ENCODE results near the gene FAM186B. TPM values are rescaled to one million over a fixed set of nuclear protein-coding genes. Genes with fewer than 3 reads are reported as not detected.

Gene FAM186B
- total and polyA plus RNA-seq, 2 of the 13 experiments (the other 11 are each of a cell fraction or from before 2014, with no cell fraction given): 0.07 to 0.20 TPM

DNA sequence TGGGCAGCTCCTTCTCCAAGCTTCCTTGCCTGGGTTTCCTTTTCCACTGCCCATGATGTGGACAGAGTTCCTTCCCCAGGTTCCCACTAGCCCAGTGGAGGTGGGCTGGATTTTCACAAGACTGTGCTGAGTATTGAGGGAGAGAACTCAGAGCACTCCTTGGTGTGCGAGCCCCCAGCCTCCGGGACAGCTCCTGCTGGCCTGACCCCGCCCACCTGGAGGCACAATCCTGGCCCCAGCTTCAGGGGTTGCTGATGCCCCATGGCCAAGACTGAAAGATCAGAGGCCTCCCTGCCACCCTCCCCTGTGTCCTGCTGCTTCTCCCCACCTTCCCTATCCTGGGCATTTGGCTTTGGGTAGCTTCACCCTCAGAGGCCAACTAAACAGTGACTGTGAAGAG, 59.0 kb downstream of the FAM186B start:
- Histone ChIP-seq H3K4me1 (ENCODE audit: insufficient read depth, low read length) (peaks cover 80% of the 10 kb centered on the region), H3K36me3 (replicated peaks in 1 of 2; ENCODE audit: control insufficient read depth in 1 of 2, insufficient read depth in 2 of 2, low read length in 2 of 2) (no peaks in the 10 kb centered on the region), H3K9ac (ENCODE audit: insufficient read depth, low read depth, low read length) (no peak overlapping the region), H3K27ac (ENCODE audit: extremely low read length, insufficient read depth, low read length) (no peak overlapping the region), H4K20me1 (ENCODE audit: insufficient read depth, low read length) (no peaks in the 10 kb centered on the region), H3K9me3 (ENCODE audit: low read length) (no peaks in the 10 kb centered on the region), H3K4me2 (ENCODE audit: low read depth, low read length) (no peak overlapping the region), H2AFZ (ENCODE audit: low read length) (no peak overlapping the region), H3K27me3 (ENCODE audit: control insufficient read depth in 1 of 2, insufficient read depth in 2 of 2, low read length in 2 of 2) (peaks cover 1 to 6% of the 10 kb centered on the region in 2 experiments; a peak in 1 of 5 replicates), H3K4me3 (replicated peaks in 1 of 3; ENCODE audit: insufficient read depth in 1 of 3, low read depth in 2 of 3, low read length in 3 of 3) (no peak overlapping the region), H3K79me2 (ENCODE audit: insufficient read depth, low read length) (no peaks in the 10 kb centered on the region)
- in situ Hi-C loops (cut with HindIII; ENCODE audit: extremely low pct_ligation_motif_present, low pct_unique_long_range_greater_than_20kb): no loop called here
- DNase-seq (ENCODE audit: low spot score) (no peak), ATAC-seq (no peak), FAIRE-seq (no peak)
- ChIA-PET CTCF (ENCODE audit: low intra/inter-chr PET ratio, low total read pairs) (no interaction called here), POLR2A (no interaction called here)
- intact Hi-C loops (cut with micrococcal nuclease; ENCODE audit: unreplicated experiment): no loop called here
- no peak for TF ChIP-seq MEIS2 (CRISPR knock-in tag; IDR thresholded peaks at IDR 0.05)
- TF ChIP-seq, protein P1, sequence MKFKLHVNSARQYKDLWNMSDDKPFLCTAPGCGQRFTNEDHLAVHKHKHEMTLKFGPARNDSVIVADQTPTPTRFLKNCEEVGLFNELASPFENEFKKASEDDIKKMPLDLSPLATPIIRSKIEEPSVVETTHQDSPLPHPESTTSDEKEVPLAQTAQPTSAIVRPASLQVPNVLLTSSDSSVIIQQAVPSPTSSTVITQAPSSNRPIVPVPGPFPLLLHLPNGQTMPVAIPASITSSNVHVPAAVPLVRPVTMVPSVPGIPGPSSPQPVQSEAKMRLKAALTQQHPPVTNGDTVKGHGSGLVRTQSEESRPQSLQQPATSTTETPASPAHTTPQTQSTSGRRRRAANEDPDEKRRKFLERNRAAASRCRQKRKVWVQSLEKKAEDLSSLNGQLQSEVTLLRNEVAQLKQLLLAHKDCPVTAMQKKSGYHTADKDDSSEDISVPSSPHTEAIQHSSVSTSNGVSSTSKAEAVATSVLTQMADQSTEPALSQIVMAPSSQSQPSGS (CRISPR knock-in tag; IDR thresholded peaks at IDR 0.05): no peak
- no TSS peak for BruUV-seq (replicated peaks)
- WGBS (ENCODE audit: low lambda C conversion rate): 0% methylated on average over 1 of the region's 3 CpGs

DNA sequence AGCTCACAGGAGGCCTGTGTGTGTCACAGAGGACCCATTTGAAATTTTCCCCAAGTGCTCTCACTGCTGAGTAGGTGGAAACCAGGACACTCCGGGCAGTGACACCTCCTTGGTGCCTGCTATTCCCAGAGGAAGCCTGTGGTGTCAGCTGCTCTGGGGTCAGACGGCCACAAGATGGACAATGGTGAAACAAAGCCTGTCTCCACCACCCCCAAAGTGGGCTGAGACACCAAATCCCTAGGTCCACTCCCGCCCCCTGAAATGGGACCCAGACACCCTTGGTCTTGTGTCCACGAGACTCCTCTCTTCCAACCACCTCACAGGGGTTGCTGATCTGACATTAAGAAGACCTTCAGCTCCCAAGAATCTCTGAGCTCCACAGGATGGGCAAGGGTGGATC, 59.6 kb downstream of the FAM186B start:
- Histone ChIP-seq H2AFZ (ENCODE audit: low read length) (no peak overlapping the region), H3K79me2 (ENCODE audit: insufficient read depth, low read length) (no peaks in the 10 kb centered on the region), H3K9ac (ENCODE audit: insufficient read depth, low read depth, low read length) (no peak overlapping the region), H3K27ac (ENCODE audit: extremely low read length, insufficient read depth, low read length) (no peak overlapping the region), H3K4me1 (ENCODE audit: insufficient read depth, low read length) (peaks cover 80% of the 10 kb centered on the region), H3K4me2 (ENCODE audit: low read depth, low read length) (no peak overlapping the region), H3K9me3 (ENCODE audit: low read length) (no peaks in the 10 kb centered on the region), H4K20me1 (ENCODE audit: insufficient read depth, low read length) (no peaks in the 10 kb centered on the region), H3K27me3 (ENCODE audit: control insufficient read depth in 1 of 2, insufficient read depth in 2 of 2, low read length in 2 of 2) (peaks cover 1 to 11% of the 10 kb centered on the region in 2 experiments; a peak in 1 of 5 replicates), H3K4me3 (replicated peaks in 1 of 3; ENCODE audit: insufficient read depth in 1 of 3, low read depth in 2 of 3, low read length in 3 of 3) (no peak overlapping the region), H3K36me3 (replicated peaks in 1 of 2; ENCODE audit: control insufficient read depth in 1 of 2, insufficient read depth in 2 of 2, low read length in 2 of 2) (no peaks in the 10 kb centered on the region)
- ChIA-PET CTCF (ENCODE audit: low intra/inter-chr PET ratio, low total read pairs) (no interaction called here), POLR2A (no interaction called here)
- no peak for FAIRE-seq
- no peak for ATAC-seq
- no peak for DNase-seq (ENCODE audit: low spot score)
- intact Hi-C loops (cut with micrococcal nuclease; ENCODE audit: unreplicated experiment): no loop called here
- no TSS peak for BruUV-seq (replicated peaks)
- WGBS (ENCODE audit: low lambda C conversion rate): 17% methylated on average over 1 of the region's 4 CpGs
- in situ Hi-C loops (cut with HindIII; ENCODE audit: extremely low pct_ligation_motif_present, low pct_unique_long_range_greater_than_20kb): no loop called here
- TF ChIP-seq PLRG1 (conservative IDR thresholded peaks at IDR 0.05): no peak
- TF ChIP-seq, protein P2, sequence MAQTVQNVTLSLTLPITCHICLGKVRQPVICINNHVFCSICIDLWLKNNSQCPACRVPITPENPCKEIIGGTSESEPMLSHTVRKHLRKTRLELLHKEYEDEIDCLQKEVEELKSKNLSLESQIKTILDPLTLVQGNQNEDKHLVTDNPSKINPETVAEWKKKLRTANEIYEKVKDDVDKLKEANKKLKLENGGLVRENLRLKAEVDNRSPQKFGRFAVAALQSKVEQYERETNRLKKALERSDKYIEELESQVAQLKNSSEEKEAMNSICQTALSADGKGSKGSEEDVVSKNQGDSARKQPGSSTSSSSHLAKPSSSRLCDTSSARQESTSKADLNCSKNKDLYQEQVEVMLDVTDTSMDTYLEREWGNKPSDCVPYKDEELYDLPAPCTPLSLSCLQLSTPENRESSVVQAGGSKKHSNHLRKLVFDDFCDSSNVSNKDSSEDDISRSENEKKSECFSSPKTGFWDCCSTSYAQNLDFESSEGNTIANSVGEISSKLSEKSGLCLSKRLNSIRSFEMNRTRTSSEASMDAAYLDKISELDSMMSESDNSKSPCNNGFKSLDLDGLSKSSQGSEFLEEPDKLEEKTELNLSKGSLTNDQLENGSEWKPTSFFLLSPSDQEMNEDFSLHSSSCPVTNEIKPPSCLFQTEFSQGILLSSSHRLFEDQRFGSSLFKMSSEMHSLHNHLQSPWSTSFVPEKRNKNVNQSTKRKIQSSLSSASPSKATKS (CRISPR knock-in tag; IDR thresholded peaks at IDR 0.05): no peak
- TF ChIP-seq ZNF333 (CRISPR knock-in tag; IDR thresholded peaks at IDR 0.05; ENCODE audit: borderline replicate concordance): no peak
- no peak for TF ChIP-seq TBX2 (CRISPR knock-in tag; IDR thresholded peaks at IDR 0.05; ENCODE audit: borderline replicate concordance)
- TF ChIP-seq, protein P3, sequence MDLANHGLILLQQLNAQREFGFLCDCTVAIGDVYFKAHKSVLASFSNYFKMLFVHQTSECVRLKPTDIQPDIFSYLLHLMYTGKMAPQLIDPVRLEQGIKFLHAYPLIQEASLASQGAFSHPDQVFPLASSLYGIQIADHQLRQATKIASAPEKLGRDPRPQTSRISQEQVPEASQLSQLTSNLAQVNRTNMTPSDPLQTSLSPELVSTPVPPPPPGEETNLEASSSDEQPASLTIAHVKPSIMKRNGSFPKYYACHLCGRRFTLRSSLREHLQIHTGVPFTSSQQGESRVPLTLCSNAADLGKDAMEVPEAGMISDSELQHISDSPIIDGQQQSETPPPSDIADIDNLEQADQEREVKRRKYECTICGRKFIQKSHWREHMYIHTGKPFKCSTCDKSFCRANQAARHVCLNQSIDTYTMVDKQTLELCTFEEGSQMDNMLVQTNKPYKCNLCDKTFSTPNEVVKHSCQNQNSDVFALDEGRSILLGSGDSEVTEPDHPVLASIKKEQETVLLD (CRISPR knock-in tag; IDR thresholded peaks at IDR 0.05; ENCODE audit: low read depth): no peak
- no peak for TF ChIP-seq RBFOX2 (IDR thresholded peaks at IDR 0.05; ENCODE audit: low read depth, low read length)
- TF ChIP-seq, protein P4, sequence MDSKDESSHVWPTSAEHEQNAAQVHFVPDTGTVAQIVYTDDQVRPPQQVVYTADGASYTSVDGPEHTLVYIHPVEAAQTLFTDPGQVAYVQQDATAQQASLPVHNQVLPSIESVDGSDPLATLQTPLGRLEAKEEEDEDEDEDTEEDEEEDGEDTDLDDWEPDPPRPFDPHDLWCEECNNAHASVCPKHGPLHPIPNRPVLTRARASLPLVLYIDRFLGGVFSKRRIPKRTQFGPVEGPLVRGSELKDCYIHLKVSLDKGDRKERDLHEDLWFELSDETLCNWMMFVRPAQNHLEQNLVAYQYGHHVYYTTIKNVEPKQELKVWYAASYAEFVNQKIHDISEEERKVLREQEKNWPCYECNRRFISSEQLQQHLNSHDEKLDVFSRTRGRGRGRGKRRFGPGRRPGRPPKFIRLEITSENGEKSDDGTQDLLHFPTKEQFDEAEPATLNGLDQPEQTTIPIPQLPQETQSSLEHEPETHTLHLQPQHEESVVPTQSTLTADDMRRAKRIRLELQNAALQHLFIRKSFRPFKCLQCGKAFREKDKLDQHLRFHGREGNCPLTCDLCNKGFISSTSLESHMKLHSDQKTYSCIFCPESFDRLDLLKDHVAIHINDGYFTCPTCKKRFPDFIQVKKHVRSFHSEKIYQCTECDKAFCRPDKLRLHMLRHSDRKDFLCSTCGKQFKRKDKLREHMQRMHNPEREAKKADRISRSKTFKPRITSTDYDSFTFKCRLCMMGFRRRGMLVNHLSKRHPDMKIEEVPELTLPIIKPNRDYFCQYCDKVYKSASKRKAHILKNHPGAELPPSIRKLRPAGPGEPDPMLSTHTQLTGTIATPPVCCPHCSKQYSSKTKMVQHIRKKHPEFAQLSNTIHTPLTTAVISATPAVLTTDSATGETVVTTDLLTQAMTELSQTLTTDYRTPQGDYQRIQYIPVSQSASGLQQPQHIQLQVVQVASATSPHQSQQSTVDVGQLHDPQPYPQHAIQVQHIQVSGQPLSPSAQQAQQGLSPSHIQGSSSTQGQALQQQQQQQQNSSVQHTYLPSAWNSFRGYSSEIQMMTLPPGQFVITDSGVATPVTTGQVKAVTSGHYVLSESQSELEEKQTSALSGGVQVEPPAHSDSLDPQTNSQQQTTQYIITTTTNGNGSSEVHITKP (CRISPR knock-in tag; IDR thresholded peaks at IDR 0.05; ENCODE audit: low read depth): no peak
- no peak for TF ChIP-seq TCF7L2 (IDR thresholded peaks at IDR 0.05; ENCODE audit: low read depth, low read length)
